ENCODE results near the gene WNT5B. TPM values are rescaled to one million over a fixed set of nuclear protein-coding genes. Genes with fewer than 3 reads are reported as not detected.

WNT5B gene
- total and polyA plus RNA-seq, 3 experiments from 2014 or later = not detected

GRCh38 chr12:1650978-1651361 is 21.9 kb downstream of the WNT5B start:
- H3K27ac Mint-ChIP-seq = no peak overlapping the region
- ChIA-PET CTCF (interaction anchor here (0.9 to 19.1 kb wide), 6 partner anchors 16 to 533 kb away, joined by 3 to 346 read pairs (median 10); no protein-coding TSS in a partner anchor), POLR2A (no interaction called here)
- Histone ChIP-seq H3K27me3 (ENCODE audit: insufficient read depth, low read length, poor library complexity, severe bottlenecking) (no peaks in the 10 kb centered on the region), H3K27ac (ENCODE audit: low read depth, low read length) (no peak overlapping the region), H3K4me3 (ENCODE audit: low read length) (no peak overlapping the region), H3K4me1 (ENCODE audit: insufficient read depth, low read length) (no peaks in the 10 kb centered on the region), H3K36me3 (ENCODE audit: insufficient read depth, low read length) (no peaks in the 10 kb centered on the region), H3K9me3 (ENCODE audit: low read length) (no peaks in the 10 kb centered on the region)
- DNase-seq = no peak
- H3K4me1 Mint-ChIP-seq = peaks cover 3 to 8% (median 4%) of the 10 kb centered on the region in 3 donors
- H3K9me3 Mint-ChIP-seq = no peaks in the 10 kb centered on the region
- no peak overlapping the region for H3K4me3 Mint-ChIP-seq
- no peaks in the 10 kb centered on the region for H3K36me3 Mint-ChIP-seq
- peaks cover 11 to 14% of the 10 kb centered on the region in 2 donors for H3K27me3 Mint-ChIP-seq

- Mint-ChIP-seq H3K27ac (no peak overlapping the region), H3K4me1 (peaks cover 3 to 7% (median 4%) of the 10 kb centered on the region in 3 donors), H3K4me3 (no peak overlapping the region), H3K36me3 (no peaks in the 10 kb centered on the region), H3K27me3 (peaks cover 11 to 14% of the 10 kb centered on the region in 2 donors), H3K9me3 (no peaks in the 10 kb centered on the region)
- POLR2A ChIA-PET = no interaction called here
- Histone ChIP-seq H3K9me3 (ENCODE audit: low read length) (no peaks in the 10 kb centered on the region), H3K36me3 (ENCODE audit: insufficient read depth, low read length) (no peaks in the 10 kb centered on the region), H3K27me3 (ENCODE audit: insufficient read depth, low read length, poor library complexity, severe bottlenecking) (no peaks in the 10 kb centered on the region), H3K4me1 (ENCODE audit: insufficient read depth, low read length) (no peaks in the 10 kb centered on the region), H3K4me3 (ENCODE audit: low read length) (no peak overlapping the region), H3K27ac (ENCODE audit: low read depth, low read length) (no peak overlapping the region)
- CTCF ChIA-PET = interaction anchor here (0.7 to 19.1 kb wide), 9 partner anchors 9 to 534 kb away, joined by 3 to 346 read pairs (median 4); no protein-coding TSS in a partner anchor
- no peak for DNase-seq
Observed at GRCh38 chr12:1651946-1652345, 22.9 kb downstream of the WNT5B start.

GRCh38 chr12:1655225-1655788 is 26.3 kb downstream of the WNT5B start:
- Mint-ChIP-seq H3K9me3 (no peaks in the 10 kb centered on the region), H3K4me1 (peaks cover 4 to 10% (median 9%) of the 10 kb centered on the region in 3 donors), H3K4me3 (no peak overlapping the region), H3K27ac (peak overlapping the region in 2 of 8 donors; percentile 12 to 36), H3K36me3 (no peaks in the 10 kb centered on the region), H3K27me3 (peaks cover 7% of the 10 kb centered on the region in 2 donors)
- Histone ChIP-seq H3K4me1 (ENCODE audit: insufficient read depth, low read length) (no peaks in the 10 kb centered on the region), H3K4me3 (ENCODE audit: low read length) (no peak overlapping the region), H3K9me3 (ENCODE audit: low read length) (no peaks in the 10 kb centered on the region), H3K36me3 (ENCODE audit: insufficient read depth, low read length) (no peaks in the 10 kb centered on the region), H3K27ac (ENCODE audit: low read depth, low read length) (no peak overlapping the region), H3K27me3 (ENCODE audit: insufficient read depth, low read length, poor library complexity, severe bottlenecking) (no peaks in the 10 kb centered on the region)
- DNase-seq = no peak
- POLR2A ChIA-PET = interaction anchor here (0.5 kb wide), 1 partner anchor 603 kb away, joined by 3 read pairs; no protein-coding TSS in a partner anchor
- CTCF ChIA-PET = interaction anchor here (0.9 to 19.1 kb wide), 5 partner anchors 12 to 285 kb away, joined by 3 to 346 read pairs (median 11); no protein-coding TSS in a partner anchor

GRCh38 chr12:1656902-1657301 is 27.9 kb downstream of the WNT5B start:
- Mint-ChIP-seq H3K27me3 (peaks cover 4% of the 10 kb centered on the region in 2 donors), H3K4me3 (no peak overlapping the region), H3K9me3 (no peaks in the 10 kb centered on the region), H3K27ac (peak overlapping the region in 3 of 8 donors; percentile 3 to 85 (median 55)), H3K4me1 (peaks cover 8 to 20% (median 12%) of the 10 kb centered on the region in 3 donors), H3K36me3 (no peaks in the 10 kb centered on the region)
- ChIA-PET POLR2A (interaction anchor here (0.6 to 0.8 kb wide), 2 partner anchors 35 to 133 kb away, joined by 3 to 21 read pairs; no protein-coding TSS in a partner anchor), CTCF (interaction anchor here (1.7 to 19.1 kb wide), 3 partner anchors 22 to 283 kb away, joined by 4 to 346 read pairs (median 11); no protein-coding TSS in a partner anchor)
- H3K9me3 ChIP-seq (ENCODE audit: low read length) = no peaks in the 10 kb centered on the region
- DNase-seq = no peak
- no peak overlapping the region for H3K4me3 ChIP-seq (ENCODE audit: low read length)
- no peaks in the 10 kb centered on the region for H3K4me1 ChIP-seq (ENCODE audit: insufficient read depth, low read length)
- no peak overlapping the region for H3K27ac ChIP-seq (ENCODE audit: low read depth, low read length)
- H3K36me3 ChIP-seq (ENCODE audit: insufficient read depth, low read length) = no peaks in the 10 kb centered on the region
- no peaks in the 10 kb centered on the region for H3K27me3 ChIP-seq (ENCODE audit: insufficient read depth, low read length, poor library complexity, severe bottlenecking)

GRCh38 chr12:1657688-1658087 is 28.7 kb downstream of the WNT5B start:
- H3K36me3 ChIP-seq (ENCODE audit: insufficient read depth, low read length) = no peaks in the 10 kb centered on the region
- Mint-ChIP-seq H3K36me3 (no peaks in the 10 kb centered on the region), H3K4me1 (peaks cover 8 to 21% (median 10%) of the 10 kb centered on the region in 3 donors), H3K27me3 (peaks cover 2 to 3% of the 10 kb centered on the region in 2 donors), H3K27ac (peak overlapping the region in 6 of 8 donors; percentile 80 to 95 (median 84)), H3K4me3 (no peak overlapping the region), H3K9me3 (no peaks in the 10 kb centered on the region)
- no peaks in the 10 kb centered on the region for H3K9me3 ChIP-seq (ENCODE audit: low read length)
- no peaks in the 10 kb centered on the region for H3K27me3 ChIP-seq (ENCODE audit: insufficient read depth, low read length, poor library complexity, severe bottlenecking)
- DNase-seq = no peak
- no peak overlapping the region for H3K27ac ChIP-seq (ENCODE audit: low read depth, low read length)
- POLR2A ChIA-PET = interaction anchor here (0.6 kb wide), 1 partner anchor 36 kb away, joined by 3 read pairs; no protein-coding TSS in a partner anchor
- CTCF ChIA-PET = interaction anchor here (1.7 to 19.1 kb wide), 3 partner anchors 23 to 282 kb away, joined by 4 to 346 read pairs (median 11); no protein-coding TSS in a partner anchor
- no peak overlapping the region for H3K4me3 ChIP-seq (ENCODE audit: low read length)
- H3K4me1 ChIP-seq (ENCODE audit: insufficient read depth, low read length) = no peaks in the 10 kb centered on the region

GRCh38 chr12:1660304-1661187 is 31.5 kb downstream of the WNT5B start:
- POLR2A ChIA-PET = interaction anchor here (0.6 to 1.7 kb wide), 3 partner anchors 30 to 670 kb away, joined by 3 to 8 read pairs (median 3); partner anchors contain the start of gene ADIPOR2

GRCh38 chr12:1661553-1662335 is 32.7 kb downstream of the WNT5B start:
- no peak overlapping the region for H3K27ac ChIP-seq (ENCODE audit: low read depth, low read length)
- Mint-ChIP-seq H3K36me3 (no peaks in the 10 kb centered on the region), H3K4me1 (peaks cover 31 to 55% (median 39%) of the 10 kb centered on the region in 3 donors), H3K4me3 (peak overlapping the region; percentile 78 to 89 (median 82)), H3K27ac (peak overlapping the region; percentile 64 to 95 (median 86)), H3K27me3 (peaks cover 0 to 2% of the 10 kb centered on the region in 2 donors), H3K9me3 (peaks cover 0 to 2% (median 0%) of the 10 kb centered on the region in 5 donors)
- peaks cover 7% of the 10 kb centered on the region for H3K4me1 ChIP-seq (ENCODE audit: insufficient read depth, low read length)
- CTCF ChIA-PET = interaction anchor here (1.0 to 19.1 kb wide), 6 partner anchors 9 to 278 kb away, joined by 3 to 346 read pairs (median 6); partner anchors contain the start of gene ADIPOR2
- H3K36me3 ChIP-seq (ENCODE audit: insufficient read depth, low read length) = no peaks in the 10 kb centered on the region
- no peaks in the 10 kb centered on the region for H3K27me3 ChIP-seq (ENCODE audit: insufficient read depth, low read length, poor library complexity, severe bottlenecking)
- H3K9me3 ChIP-seq (ENCODE audit: low read length) = no peaks in the 10 kb centered on the region
- peak overlapping the region; percentile 37 for H3K4me3 ChIP-seq (ENCODE audit: low read length)
- POLR2A ChIA-PET = interaction anchor here (0.6 to 1.7 kb wide), 6 partner anchors 8 to 671 kb away, joined by 3 to 8 read pairs (median 3); partner anchors contain the start of gene ADIPOR2
- DNase-seq = peak; percentile 85 to 93 (median 86)

More at GRCh38 chr12:1660304-1661187, 31.5 kb downstream of the WNT5B start:
- no peaks in the 10 kb centered on the region for H3K4me1 ChIP-seq (ENCODE audit: insufficient read depth, low read length)
- peak overlapping the region; percentile 57 to 96 (median 84) for H3K27ac Mint-ChIP-seq
- DNase-seq = peak; percentile 42 to 79 (median 61)
- peaks cover 0 to 2% (median 0%) of the 10 kb centered on the region in 5 donors for H3K9me3 Mint-ChIP-seq
- no peak overlapping the region for H3K4me3 ChIP-seq (ENCODE audit: low read length)
- H3K27me3 Mint-ChIP-seq = peaks cover 0 to 2% of the 10 kb centered on the region in 2 donors
- H3K27ac ChIP-seq (ENCODE audit: low read depth, low read length) = peak overlapping the region; percentile 5
- CTCF ChIA-PET = interaction anchor here (0.8 to 19.1 kb wide), 4 partner anchors 8 to 279 kb away, joined by 3 to 346 read pairs (median 12); no protein-coding TSS in a partner anchor
- H3K9me3 ChIP-seq (ENCODE audit: low read length) = no peaks in the 10 kb centered on the region
- peaks cover 23 to 43% (median 30%) of the 10 kb centered on the region in 3 donors for H3K4me1 Mint-ChIP-seq
- H3K4me3 Mint-ChIP-seq = peak overlapping the region; percentile 27 to 72 (median 43)
- H3K36me3 ChIP-seq (ENCODE audit: insufficient read depth, low read length) = no peaks in the 10 kb centered on the region
- no peaks in the 10 kb centered on the region for H3K36me3 Mint-ChIP-seq
- H3K27me3 ChIP-seq (ENCODE audit: insufficient read depth, low read length, poor library complexity, severe bottlenecking) = no peaks in the 10 kb centered on the region

All from CD8-positive, alpha-beta memory T cell (primary cell).